Measurements from ENCODE around the gene LENG1.
A peak's percentile ranks its signal among the peaks of the same experiment; 100 is the strongest.
"Not testable (repeated sequence)": the region's sequence is repeated elsewhere in the genome, so short reads cannot be mapped to it uniquely, and the experiment has no call there.

LENG1 gene

GRCh38 chr19:54189735-54190502 is 30.4 kb upstream of the LENG1 start:
- peak; percentile 98 for DNase-seq (ENCODE audit: low spot score)

GRCh38 chr19:54189145-54189734 is 29.7 kb upstream of the LENG1 start, which contains the start of gene MBOAT7:
TSS of gene MBOAT7 (minus strand) at chr19:54189580. CDS start at chr19:54188508, 1,072 bp downstream.
- DNase-seq (ENCODE audit: low spot score) = no peak

GRCh38 chr19:54188215-54188871 is 28.8 kb upstream of the LENG1 start:
- no peak for DNase-seq (ENCODE audit: low spot score)

GRCh38 chr19:54186934-54187381 is 27.4 kb upstream of the LENG1 start:
- no peak for DNase-seq (ENCODE audit: low spot score)

GRCh38 chr19:54186351-54186750 is 26.8 kb upstream of the LENG1 start:
- DNase-seq (ENCODE audit: low spot score) = no peak

GRCh38 chr19:54183431-54183830 is 23.9 kb upstream of the LENG1 start:
- DNase-seq (ENCODE audit: low spot score) = no peak

- DNase-seq (ENCODE audit: low spot score) = not testable (repeated sequence)
Observed at GRCh38 chr19:54181894-54182293, 22.4 kb upstream of the LENG1 start.

GRCh38 chr19:54180691-54181091 is 21.2 kb upstream of the LENG1 start:
- no peak for DNase-seq (ENCODE audit: low spot score)

GRCh38 chr19:54179921-54180461 is 20.5 kb upstream of the LENG1 start:
- DNase-seq (ENCODE audit: low spot score) = peak; percentile 26

GRCh38 chr19:54179262-54179852 is 19.8 kb upstream of the LENG1 start:
- no peak for DNase-seq (ENCODE audit: low spot score)

- DNase-seq (ENCODE audit: low spot score) = no peak
Observed at GRCh38 chr19:54178581-54179261, 19.2 kb upstream of the LENG1 start.

GRCh38 chr19:54173951-54174834 is 14.7 kb upstream of the LENG1 start:
- DNase-seq (ENCODE audit: low spot score) = peak; percentile 43

GRCh38 chr19:54173359-54173699 is 13.8 kb upstream of the LENG1 start:
- DNase-seq (ENCODE audit: low spot score) = no peak

GRCh38 chr19:54172471-54173358 is 13.2 kb upstream of the LENG1 start, which contains the start of gene TMC4:
TSS of gene TMC4 (minus strand) at chr19:54173160. CDS start at chr19:54173117, 43 bp downstream.
- DNase-seq (ENCODE audit: low spot score) = no peak

GRCh38 chr19:54171736-54172431 is 12.4 kb upstream of the LENG1 start:
- DNase-seq (ENCODE audit: low spot score) = not testable (repeated sequence)

- no peak for DNase-seq (ENCODE audit: low spot score)
Observed at GRCh38 chr19:54169149-54169740, 9.7 kb upstream of the LENG1 start.

- peak; percentile 75 for DNase-seq (ENCODE audit: low spot score)
Observed at GRCh38 chr19:54168174-54168917, 8.8 kb upstream of the LENG1 start.

Data from SK-N-DZ (cell line).